HG03064 (cell line): Measurements from ENCODE around the gene NRXN3.
"Not testable (repeated sequence)": the region's sequence is repeated elsewhere in the genome, so short reads cannot be mapped to it uniquely, and the experiment has no call there.

Source experiments
- ATAC-seq: cut with Tn5 transposase; IDR thresholded peaks from one replicate; pipeline ENCODE4 v1.9.1; 2021; ENCODE audit warnings: low read depth; ENCODE audit not compliant: unreplicated experiment

The NRXN3 gene

DNA sequence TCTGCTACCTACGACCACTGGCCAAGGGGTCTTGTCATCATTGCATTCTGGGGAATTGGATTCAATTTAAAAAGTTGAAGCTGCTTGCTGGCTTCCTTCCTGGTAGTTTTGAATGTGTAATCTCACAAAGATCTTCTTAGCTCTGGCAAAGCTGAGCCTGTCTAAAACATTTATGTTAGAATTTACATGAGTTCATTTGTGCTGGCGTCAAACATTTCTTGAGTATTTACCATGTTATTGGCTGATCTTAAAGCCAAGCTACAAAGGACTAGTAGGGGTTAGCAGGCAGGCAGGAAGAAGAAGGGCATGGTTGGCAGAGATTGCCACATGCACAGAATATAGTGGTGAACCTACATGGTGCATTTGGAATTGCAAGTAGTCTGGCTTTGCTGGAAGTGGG lies 1596.3 kb downstream of the NRXN3 start:
- no peak for ATAC-seq

DNA sequence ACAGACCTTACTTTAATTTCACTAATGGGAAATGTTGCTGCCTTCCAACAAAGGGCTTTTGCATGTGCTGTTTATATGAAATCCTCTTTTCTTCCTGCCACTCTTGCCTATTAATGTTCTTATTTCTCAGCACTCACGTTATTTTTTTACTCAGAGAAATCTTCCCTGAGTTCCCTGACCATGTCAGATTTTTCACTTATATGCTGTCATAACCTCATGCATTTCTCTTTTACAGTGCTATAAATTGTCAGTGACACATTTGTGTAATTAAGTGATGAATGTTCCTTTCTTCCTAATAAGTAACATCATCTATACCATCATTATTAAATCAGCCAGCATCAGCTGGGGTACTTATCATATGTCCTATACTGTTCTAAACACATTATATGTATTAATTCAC lies 1597.1 kb downstream of the NRXN3 start:
- ATAC-seq: no peak

DNA sequence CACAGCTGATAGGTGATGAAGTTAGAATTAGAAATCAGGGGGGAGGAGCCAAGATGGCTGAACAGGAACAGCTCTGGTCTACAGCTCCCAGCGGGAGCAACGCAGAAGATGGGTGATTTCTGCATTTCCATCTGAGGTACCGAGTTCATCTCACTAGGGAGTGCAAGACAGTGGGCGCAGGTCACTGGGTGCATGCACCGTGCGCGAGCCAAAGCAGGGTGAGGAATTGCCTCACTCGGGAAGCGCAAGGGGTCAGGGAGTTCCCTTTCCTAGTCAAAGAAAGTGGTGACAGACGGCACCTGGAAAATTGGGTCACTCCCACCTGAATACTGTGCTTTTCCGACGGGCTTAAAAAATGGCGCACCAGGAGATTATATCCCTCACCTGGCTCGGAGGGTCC lies 1597.5 kb downstream of the NRXN3 start:
- not testable (repeated sequence) for ATAC-seq

DNA sequence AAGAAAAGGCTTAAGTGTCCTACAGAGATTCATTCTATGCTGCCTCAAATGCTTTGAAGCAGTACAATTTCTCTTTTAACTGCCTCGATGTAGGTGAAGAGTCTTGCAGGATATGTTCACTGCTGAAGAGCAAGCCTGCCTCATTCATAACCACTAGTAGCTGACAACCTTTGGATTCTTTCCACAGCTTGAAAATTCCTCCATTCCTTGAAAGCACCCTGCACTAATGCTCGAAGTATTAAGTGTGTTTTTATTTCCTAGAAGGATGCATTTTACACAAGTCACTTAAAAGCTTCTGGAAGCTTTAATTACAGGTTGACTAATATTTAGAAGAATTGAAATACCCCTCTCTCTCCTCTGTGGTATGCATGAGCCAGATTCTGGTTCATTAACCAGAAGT lies 1611.7 kb downstream of the NRXN3 start:
- ATAC-seq: no peak

DNA sequence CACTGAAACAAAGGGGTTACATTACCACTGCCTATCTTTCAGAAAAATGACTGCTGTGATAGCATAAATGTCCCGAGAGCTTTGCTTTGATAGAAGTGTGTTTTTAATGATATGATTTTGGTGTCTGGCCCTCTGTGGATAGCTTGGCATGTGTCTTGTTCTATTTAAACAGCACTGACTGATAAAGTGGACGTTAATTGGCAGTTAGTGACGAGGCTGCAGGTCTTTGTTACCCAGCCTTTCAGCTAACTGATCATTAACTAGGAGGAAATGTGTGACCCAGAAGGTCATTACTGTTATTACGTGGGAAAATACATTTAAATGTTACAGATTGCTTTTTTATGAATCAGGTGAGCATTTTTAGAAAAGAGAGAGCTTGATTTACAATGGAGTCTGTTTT lies 1612.9 kb downstream of the NRXN3 start:
- no peak for ATAC-seq

DNA sequence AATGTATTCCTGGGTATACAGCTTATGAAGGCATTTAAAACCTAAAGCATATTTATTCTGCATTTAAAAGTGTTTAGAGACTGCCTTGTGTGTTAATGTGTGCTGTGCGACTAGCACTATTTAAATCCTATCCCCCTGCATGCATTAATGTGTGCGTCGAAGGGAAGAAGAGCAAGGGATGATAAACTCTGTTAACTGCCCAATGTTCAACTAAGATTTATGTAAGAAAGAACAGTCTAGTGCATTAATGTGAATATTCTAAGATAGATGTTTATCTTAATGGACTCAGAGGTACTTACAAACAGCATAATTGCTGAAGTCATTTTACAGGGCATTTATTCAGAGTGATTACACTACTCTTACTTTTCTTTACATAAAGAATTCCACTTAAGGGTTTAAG lies 1616.3 kb downstream of the NRXN3 start:
- ATAC-seq: no peak

DNA sequence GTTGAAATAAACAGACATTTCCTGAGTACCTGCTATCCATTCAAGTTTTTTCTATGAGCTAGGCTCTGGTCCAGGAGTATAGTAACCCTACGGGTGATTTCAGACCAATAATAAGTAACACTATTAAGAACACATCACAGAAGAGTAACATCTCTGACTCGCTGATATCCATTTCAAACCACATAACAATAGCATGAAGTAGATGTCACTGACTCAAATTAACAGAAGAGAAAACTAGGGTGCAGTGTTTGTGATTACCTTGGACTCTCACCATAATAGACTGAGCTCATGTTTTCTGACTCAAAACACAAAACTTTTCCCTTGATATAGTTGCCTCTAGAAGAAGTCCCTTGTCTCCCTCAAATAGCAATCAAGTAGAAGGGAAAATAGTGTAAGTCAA lies 1618.2 kb downstream of the NRXN3 start:
- no peak for ATAC-seq

DNA sequence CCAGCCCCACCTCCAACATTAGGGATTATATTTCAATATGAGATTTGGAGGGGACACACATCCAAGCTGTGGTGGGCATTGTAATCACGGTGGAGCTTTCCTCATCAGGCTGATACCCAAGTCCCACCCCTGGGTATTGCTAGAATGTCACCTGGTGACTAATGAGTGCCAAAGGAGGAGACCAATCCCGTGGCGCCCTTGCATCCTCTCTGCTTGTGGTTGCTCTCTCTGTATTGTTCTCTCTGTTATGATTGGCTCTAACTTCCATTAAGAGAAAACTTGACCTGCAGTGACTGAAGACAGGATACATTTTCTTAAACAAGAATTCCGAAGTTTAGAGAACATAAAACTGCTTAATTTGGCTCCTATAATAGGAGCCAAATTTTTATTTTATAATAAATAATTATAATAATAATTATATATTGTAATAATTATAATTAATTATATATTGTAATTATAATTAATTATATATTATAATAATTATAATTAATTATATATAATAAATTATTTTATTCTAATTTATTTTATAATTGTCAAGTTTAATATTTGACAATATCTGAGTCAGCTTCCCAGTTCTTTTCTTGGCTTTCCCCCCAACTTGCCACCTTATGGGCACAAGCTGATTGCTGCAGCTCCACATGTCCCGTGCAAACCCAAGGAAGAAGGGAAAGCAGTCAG lies 1621.0 kb downstream of the NRXN3 start:
- no peak for ATAC-seq

DNA sequence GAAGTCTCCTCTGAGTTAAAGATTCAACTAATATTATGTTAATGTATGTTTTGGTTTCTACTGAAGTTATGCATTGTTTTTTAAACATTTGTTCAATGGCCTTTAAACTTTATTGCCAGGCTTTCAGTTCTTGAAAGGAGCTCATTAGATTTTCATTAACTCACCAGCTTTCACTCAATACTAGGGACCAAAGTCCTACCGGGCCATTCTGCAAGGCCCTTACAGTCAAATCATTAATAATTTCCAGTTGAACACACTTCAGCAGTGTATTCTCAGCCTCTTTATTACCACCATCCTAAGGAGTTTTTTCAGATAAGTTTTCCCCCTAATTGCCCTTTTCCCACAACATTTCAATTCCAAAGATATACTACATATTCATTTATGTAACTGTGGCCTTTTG lies 1631.9 kb downstream of the NRXN3 start:
- ATAC-seq: no peak

DNA sequence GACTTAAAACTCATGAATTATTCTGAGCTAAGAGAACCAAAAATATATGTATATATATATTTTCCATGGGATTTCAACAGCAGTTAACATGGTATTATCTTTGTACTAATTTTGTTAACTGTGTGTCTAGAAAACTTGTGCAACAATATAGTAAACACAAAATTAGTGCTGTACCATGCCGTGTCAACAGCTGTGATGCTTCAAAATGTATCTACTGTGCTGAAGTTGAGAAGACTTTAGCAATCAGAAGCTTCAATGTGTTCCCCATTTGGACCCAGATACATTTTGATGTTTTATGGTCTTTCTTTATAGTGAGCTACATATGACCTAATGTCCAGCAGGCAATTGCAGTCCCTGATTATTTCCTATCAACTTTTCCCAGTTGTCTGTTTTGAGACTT lies 1635.5 kb downstream of the NRXN3 start:
- no peak for ATAC-seq

DNA sequence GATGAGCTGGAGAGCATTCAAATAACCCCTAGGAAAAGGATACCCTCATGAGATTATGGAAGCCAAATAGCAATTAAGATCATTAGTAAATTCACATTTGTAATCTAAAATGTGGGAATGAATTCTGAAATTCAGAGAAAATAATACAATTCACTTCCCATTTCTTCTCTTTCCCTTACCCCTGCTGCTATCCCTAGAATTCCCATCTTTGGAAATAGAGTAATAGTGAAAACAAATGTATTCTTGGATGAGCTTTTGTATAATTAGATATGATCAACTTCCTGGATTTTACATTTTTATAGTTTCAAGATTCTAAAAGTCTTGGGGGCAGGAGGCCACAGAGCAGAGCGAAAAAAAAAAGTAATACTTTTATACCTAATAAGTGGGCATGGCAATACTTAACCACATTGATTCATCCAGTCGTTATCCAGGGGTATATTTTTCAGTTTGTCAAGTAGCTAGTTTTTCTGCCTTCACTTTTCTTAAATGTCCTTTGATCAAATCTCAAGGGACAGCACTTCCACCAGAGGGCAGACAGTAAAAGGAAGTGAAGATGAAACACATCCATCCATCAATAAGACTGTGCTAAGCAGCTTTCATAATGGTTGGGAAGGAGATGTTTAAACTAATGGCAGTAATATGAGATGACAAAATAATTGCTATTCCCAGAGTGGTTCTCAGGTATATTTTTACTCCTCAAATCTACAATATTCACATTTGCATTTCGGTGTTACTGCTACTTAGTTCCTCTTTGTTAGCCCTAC lies 1639.9 kb downstream of the NRXN3 start:
- no peak for ATAC-seq

DNA sequence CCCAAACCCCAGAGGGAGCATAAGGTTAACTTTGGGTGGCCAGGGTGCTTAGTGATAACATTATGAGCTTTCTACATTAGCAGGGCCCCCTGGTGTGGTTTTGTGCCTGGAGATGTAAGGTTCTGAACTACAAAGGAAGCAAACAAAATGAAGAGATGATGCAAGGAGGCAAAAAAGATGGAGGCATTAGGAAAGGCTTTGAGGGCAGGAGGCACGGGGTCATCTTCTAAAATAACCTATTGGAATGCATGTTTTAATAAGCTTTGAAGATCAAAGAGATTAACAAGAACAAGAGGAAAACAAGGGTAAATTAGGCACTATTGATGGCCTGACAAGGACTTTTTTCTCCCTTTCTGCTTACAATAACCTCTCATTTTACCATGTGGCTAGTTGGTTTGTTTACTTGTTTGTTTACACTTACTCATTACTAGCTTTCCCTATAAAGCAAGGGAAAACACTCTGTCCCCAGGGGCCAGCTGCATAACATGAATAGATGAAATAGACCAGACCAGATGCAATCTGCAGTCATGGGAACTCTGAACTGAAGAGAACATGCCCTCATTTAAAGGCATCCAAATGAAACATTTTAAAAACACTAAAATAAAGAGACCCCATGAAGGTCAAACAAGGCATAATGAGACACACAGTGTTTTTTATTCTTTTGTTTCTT lies 1650.8 kb downstream of the NRXN3 start:
- ATAC-seq: no peak

DNA sequence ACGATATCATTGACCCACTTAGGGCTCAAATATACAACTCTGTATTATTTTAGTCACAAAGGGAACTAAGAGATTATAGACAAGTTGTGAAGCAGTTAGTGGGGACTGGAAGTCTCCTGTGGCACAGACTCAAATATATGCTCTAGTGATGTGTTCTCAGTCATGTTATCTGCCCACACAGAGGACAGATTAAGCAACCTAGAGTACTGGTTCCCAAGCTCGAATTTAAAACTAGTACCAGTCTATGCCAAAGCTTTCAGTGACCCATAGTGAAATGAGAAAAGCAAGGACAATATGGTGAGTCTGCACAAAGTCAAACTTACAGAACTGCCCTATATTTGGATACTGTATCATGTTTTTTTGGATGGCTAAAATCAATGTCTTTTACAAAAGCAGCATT lies 1651.9 kb downstream of the NRXN3 start:
- ATAC-seq: no peak

DNA sequence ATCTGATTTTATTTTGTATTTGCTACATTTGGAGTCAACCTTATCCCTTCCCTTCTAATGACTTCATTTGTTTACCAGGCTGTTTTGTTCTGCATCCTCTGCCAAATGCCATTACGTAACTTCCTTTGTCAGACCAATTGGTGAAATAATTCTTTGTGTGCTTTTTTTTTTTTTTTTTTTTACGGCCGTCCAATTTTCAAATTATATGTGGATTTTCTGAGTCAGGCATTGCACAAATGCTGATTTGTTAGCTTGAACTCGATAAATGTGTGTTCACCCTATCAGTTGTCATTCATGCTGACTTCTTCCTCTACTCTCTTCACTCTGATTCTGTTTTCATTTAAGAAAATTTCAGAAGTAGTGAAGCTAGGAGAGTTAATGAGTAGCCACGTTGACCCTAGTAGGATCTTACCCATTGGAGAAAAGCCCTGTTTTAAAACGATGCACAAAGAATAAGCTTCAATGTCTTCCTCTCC lies 1654.9 kb downstream of the NRXN3 start:
- no peak for ATAC-seq

DNA sequence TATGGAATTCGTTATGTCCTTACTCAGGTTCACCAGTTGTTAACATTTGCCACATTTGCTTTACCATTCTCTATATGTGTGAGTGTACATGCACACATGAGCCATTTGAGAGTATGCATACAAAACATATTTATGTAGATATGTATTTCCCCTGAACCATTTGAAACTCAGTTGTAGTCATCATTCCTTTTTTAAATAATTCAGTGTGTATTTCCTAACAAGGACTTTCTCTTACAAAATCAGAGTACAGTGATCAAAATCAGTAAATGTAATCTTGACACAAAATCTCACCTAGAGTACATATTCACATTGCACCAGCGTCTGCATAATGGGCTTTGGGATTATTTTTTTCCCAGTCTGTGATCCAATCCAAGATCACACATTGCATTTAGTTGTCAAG lies 1656.2 kb downstream of the NRXN3 start:
- ATAC-seq: no peak

DNA sequence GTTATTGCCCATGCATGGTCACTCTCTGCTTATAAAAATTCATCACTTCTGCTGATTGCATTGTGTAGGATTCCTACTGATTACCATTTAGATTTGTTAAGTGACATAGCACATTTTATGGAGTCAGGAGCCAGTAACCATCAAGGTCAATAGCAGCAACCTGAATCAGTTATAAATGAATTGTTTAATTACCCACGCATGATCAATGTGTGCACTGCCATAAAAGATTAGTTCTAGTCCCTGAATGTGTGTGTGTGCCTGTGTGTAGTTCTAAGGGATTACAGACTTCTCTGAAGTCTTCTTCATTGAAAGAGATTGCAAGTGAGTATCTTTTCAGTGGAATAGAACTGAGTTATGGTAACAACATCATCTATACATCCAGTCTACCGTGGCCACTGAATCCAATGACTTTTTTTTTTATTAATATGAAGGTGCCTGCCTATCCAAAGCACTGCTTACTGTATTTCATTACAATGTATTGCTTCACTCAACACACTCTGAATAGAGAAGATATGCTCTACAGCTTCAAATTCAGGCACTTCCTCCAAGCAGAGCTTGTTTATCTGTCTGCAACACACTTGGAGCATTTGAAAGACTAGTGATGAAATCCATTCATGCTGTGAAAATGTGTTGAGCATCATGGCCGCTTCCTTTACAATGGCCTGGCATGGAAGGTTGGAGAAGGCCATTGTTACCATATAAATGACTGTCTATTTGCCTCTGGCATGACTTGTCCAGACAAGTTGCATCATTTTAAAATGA lies 1659.4 kb downstream of the NRXN3 start:
- no peak for ATAC-seq

DNA sequence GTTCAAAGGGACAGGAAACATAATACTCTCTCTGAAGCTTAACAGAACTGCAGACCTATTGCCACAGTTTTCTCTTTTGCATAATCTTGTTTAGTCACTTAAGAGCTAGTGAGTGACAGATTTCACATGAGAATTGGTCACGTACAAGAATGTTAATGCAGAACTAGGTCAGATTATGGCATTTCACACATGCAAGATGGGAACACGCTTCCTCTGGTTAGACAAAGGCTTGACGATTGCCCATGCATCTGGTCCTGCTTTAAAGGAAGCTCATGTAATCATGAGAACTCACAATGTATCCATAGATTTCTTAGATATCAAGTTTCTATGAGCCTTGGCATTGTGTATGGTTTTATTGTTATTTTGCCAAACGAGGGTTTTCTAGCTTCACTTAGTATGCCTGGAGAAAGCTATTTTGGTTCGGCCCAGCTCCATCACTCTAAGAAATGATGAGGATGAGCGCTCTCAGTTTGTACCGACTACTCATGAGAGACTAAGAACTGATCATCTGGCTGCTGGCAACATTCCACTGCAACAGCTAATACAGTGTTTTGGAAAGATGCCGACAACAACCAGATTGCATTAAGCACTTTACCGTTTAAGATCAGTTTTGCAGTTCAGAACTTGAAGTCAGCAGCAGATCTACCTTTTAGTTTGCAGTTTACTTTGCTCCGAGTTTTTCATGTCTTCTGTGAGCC lies 1661.2 kb downstream of the NRXN3 start:
- no peak for ATAC-seq

DNA sequence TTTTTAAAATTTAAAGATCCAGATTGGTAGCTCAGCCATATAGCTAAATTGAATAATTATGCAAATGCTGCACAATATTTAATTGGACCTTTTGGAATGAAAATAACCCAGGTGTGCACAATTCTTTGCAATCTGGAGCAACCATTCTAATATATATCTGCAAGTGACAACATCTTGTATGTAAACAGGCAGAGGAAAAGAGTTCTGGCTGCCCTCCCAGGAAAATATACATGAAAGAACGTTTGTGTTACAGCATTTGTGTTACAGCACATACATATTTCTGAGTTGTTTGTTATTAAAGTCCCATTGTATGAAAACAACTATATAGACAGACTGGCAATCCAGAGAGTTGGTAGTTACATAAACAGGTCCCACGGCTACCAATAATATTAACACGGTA lies 1663.6 kb downstream of the NRXN3 start:
- no peak for ATAC-seq

DNA sequence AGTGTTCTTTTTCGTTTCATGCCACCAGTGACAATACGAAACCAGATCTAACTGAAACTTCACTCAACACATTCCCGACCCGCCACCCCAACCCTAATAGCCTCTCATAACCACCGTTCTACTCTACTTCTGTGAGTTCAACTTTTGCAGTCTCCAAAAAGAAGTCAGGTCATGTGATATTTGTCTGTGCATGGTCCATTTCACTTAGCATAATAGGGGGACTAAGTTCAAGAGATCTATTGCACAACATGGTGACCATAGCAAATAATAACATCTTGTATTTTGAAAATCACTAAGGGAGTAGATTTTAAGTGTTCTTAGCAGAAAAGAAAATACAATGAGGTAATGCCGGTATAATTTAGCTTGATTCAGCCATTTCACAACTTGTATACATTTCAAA lies 1664.7 kb downstream of the NRXN3 start:
- no peak for ATAC-seq

DNA sequence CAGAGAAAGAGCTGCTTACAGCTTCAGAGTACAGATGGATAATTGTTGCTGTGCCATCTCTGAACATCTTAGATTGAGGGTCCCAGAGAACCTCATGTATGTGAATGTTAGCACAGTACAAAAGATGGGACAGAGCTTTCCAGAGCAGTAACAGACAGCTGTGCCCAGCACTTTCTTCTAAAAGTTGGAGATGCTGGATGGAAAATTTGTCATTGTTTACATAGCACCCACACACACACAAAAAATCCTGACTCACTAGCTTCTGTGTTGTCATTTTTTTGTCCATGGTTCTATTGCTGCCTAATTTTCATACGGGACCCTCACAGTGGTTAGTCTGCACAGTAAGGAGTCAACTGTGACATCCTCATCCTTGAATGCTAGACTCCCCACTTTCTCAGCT lies 1666.4 kb downstream of the NRXN3 start:
- no peak for ATAC-seq
